Muscle of back (tissue), 11 donors: ENCODE results near the gene PCDHGB5. TPM values are rescaled to one million over a fixed set of nuclear protein-coding genes. Genes with fewer than 3 reads are reported as not detected.
"Not testable (repeated sequence)": the region's sequence is repeated elsewhere in the genome, so short reads cannot be mapped to it uniquely, and the experiment has no call there.

Source experiments
- DNase-seq, 3 donors: peaks; one replicate each; pipeline versions ENCODE4 v3.0.0 to v3.0.0-alpha.2; 2013
- polyA plus RNA-seq, 10 donors: library from polyadenylated mRNA; unstranded; fragments of 120-200 nt; gene quantifications; one replicate each; pipeline ENCODE4 v1.2.1, GENCODE V29; 2013; ENCODE audit not compliant: insufficient read length in 10 of 10

The PCDHGB5 gene
- polyA plus RNA-seq, 10 donors: 2.5 to 7.0 (median 4.1) TPM

DNA sequence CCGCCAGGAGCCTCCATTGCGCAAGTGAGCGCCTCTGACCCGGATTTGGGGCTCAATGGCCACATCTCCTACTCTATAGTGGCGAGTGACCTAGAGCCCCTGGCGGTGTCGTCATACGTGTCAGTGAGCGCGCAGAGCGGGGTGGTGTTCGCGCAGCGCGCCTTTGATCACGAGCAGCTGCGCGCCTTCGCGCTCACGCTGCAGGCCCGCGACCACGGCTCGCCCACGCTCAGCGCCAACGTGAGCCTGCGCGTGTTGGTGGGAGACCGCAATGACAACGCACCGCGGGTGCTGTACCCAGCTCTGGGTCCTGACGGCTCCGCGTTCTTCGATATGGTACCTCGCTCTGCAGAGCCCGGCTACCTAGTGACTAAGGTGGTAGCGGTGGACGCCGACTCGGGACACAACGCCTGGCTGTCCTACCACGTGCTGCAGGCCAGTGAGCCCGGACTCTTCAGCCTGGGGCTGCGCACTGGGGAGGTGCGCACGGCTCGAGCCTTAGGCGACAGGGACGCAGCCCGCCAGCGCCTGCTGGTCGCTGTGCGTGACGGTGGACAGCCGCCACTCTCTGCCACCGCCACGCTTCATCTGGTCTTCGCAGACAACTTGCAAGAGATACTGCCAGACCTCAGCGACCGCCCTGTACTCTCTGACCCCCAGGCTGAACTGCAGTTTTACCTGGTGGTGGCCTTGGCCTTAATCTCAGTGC is 12.0 kb downstream of the PCDHGB5 start:
- no peak for DNase-seq

DNA sequence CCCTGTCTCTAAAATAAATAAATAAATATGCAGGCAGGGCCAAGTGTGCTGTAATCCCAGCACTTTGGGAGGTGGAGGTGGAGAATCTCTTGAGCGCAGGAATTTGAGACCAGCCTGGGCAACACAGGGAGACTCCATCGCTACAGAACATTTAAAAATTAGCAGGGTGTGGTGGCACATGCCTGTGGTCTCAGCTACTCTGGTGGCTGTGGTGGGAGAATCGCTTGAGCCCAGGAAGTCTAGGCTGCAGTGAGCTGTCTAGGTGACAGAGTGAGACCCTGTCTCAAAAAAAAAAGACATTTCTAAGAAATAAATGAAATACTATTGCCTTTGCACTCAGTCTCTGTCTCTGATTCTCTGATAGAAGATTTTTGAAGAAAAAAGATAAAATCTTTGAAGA is 13.8 kb downstream of the PCDHGB5 start:
- DNase-seq: no peak

DNA sequence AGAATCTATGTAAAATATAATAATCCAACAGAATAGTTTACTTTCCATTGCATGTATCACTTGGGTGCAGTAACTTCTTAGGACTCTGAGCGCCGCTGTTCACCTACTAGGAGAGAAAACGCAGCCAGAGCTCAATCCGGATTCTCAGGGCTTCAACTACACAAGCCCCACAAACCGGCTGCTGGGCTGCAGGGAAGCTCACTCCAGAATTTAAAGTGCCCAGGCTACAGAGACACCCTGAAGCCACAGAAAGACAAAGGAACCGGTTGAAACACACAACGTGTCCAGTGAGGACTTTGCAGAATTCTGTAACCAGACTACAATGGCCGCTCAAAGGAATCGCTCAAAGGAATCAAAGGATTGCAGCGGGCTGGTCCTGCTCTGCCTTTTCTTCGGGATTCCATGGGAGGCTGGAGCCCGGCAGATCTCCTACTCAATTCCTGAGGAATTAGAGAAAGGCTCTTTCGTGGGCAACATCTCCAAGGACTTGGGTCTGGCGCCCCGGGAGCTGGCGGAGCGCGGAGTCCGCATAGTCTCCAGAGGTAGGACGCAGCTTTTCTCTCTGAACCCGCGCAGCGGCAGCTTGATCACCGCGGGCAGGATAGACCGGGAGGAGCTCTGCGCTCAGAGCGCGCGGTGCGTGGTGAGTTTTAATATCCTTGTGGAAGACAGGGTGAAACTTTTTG is 15.2 kb downstream of the PCDHGB5 start, which contains the start of gene PCDHGA10:
PCDHGA10 (plus strand) TSS at position 134 of the 686 bp plus-strand sequence; CDS start at position 323, 189 bp downstream.
- peak in 2 of 3 donors; percentile 34 to 47 for DNase-seq

DNA sequence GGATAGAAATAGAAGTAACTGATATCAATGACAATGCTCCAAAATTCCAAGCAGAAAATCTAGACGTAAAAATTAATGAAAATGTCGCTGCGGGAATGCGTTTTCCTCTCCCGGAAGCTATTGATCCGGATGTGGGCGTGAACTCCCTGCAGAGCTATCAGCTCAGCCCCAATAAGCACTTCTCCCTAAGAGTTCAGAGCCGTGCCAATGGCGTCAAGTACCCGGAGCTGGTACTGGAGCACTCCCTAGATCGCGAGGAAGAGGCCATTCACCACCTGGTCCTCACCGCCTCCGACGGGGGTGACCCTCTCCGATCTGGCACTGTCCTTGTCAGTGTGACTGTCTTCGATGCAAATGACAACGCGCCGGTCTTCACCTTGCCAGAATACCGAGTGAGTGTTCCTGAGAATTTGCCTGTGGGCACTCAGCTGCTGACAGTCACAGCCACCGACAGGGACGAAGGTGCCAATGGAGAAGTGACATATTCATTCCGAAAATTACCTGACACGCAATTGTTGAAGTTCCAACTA is 15.9 kb downstream of the PCDHGB5 start:
- DNase-seq: no peak

DNA sequence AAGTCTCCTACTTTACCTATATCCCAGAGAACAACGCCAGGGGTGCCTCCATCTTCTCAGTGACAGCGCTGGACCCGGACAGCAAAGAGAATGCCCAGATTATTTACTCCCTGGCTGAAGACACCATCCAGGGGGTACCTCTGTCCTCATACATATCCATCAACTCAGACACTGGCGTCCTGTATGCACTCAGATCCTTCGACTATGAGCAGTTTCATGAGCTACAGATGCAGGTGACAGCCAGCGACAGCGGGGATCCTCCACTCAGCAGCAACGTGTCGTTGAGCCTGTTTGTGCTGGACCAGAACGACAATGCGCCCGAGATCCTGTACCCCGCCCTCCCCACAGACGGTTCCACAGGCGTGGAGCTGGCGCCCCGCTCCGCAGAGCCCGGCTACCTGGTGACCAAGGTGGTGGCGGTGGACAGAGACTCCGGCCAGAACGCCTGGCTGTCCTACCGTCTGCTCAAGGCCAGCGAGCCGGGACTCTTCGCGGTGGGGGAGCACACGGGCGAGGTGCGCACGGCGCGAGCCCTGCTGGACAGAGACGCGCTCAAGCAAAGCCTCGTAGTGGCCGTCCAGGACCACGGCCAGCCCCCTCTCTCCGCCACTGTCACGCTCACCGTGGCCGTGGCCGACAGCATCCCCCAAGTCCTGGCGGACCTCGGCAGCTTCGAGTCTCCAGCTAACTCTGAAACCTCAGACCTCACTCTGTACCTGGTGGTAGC is 17.0 kb downstream of the PCDHGB5 start:
- DNase-seq: not testable (repeated sequence)

DNA sequence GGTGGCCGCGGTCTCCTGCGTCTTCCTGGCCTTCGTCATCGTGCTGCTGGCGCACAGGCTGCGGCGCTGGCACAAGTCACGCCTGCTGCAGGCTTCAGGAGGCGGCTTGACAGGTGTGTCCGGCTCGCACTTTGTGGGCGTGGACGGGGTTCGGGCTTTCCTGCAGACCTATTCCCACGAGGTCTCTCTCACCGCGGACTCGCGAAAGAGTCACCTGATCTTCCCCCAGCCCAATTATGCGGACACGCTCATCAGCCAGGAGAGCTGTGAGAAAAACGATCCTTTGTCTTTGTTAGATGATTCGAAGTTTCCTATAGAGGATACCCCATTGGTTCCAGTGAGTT is 17.5 kb downstream of the PCDHGB5 start:
- DNase-seq: not testable (repeated sequence)

DNA sequence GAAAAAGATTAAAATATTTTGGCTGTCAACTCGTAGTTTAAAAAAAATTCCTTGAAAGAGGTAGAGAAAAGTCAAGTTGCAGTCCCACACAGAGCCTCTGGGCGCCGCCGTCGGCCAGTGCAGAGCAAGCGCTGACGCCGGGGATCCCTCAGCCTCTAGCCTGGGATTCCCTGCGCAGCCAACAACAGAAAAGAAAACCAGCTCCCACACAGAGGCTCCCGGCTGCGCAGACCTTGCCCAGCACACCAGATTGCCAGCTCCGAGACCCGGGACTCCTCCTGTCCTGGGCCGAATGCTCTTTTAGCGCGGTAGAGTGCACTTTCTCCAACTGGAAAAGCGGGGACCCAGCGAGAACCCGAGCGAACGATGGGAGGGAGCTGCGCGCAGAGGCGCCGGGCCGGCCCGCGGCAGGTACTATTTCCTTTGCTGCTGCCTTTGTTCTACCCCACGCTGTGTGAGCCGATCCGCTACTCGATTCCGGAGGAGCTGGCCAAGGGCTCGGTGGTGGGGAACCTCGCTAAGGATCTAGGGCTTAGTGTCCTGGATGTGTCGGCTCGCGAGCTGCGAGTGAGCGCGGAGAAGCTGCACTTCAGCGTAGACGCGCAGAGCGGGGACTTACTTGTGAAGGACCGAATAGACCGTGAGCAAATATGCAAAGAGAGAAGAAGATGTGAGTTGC is 19.9 kb downstream of the PCDHGB5 start, which contains the start of gene PCDHGB7:
PCDHGB7 (plus strand) TSS at position 184 of the 679 bp plus-strand sequence; CDS start at position 367, 183 bp downstream.
- DNase-seq: peak; percentile 46 to 72 (median 69)

DNA sequence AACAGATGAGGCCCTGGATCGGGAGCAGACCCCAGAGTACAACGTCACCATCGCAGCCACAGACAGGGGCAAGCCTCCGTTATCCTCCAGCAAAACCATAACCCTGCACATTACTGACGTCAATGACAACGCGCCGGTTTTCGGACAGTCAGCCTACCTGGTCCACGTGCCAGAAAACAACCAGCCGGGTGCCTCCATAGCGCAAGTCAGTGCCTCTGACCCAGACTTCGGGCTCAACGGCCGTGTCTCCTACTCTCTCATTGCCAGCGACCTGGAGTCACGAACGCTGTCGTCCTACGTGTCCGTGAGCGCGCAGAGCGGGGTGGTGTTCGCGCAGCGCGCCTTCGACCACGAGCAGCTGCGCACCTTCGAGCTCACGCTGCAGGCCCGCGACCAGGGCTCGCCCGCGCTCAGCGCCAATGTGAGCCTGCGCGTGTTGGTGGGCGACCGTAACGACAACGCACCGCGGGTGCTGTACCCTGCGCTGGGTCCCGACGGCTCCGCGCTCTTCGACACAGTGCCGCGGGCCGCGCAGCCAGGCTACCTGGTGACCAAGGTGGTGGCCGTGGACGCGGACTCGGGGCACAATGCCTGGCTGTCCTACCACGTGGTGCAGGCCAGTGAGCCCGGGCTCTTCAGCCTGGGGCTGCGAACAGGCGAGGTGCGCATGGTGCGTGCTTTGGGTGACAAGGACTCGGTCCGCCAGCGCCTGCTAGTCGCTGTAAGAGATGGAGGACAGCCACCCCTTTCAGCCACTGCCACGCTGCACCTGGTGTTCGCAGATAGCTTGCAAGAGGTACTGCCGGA is 21.5 kb downstream of the PCDHGB5 start:
- DNase-seq: no peak

DNA sequence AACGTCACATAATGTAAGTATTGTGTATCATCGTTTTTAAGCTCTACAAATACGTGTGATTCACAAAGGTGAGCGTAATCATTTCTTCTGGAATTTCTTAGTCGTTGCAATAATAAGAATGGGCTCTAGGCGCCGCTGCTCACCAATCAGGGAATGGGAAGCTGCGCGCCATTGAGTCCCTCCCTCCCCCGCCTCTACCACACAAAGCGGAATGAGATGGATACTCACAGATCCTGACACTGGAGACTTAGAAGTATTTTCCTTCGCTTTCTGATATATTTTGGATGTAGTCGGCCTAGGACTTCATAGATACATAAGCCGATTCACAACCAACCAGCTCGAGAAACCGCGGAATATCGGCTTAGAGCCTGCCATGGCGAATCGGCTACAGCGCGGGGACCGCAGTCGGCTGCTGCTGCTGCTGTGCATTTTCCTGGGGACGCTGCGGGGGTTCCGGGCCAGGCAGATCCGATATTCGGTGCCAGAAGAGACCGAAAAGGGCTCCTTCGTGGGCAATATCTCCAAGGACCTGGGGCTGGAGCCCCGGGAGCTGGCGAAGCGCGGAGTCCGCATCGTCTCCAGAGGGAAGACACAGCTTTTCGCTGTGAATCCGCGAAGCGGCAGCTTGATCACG is 23.2 kb downstream of the PCDHGB5 start, which contains the start of gene PCDHGA11:
PCDHGA11 (plus strand) TSS at position 197 of the 634 bp plus-strand sequence; CDS start at position 374, 177 bp downstream.
- peak in 2 of 3 donors; percentile 44 for DNase-seq

DNA sequence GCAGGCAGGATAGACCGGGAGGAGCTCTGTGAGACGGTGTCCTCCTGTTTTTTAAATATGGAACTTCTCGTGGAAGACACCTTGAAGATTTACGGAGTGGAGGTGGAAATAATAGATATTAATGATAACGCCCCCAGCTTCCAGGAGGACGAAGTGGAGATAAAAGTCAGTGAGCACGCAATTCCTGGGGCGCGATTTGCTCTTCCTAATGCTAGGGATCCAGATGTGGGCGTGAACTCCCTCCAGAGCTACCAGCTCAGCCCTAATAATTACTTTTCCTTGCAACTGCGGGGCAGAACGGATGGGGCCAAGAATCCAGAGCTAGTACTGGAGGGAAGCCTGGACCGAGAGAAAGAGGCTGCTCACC is 23.7 kb downstream of the PCDHGB5 start:
- DNase-seq: no peak

DNA sequence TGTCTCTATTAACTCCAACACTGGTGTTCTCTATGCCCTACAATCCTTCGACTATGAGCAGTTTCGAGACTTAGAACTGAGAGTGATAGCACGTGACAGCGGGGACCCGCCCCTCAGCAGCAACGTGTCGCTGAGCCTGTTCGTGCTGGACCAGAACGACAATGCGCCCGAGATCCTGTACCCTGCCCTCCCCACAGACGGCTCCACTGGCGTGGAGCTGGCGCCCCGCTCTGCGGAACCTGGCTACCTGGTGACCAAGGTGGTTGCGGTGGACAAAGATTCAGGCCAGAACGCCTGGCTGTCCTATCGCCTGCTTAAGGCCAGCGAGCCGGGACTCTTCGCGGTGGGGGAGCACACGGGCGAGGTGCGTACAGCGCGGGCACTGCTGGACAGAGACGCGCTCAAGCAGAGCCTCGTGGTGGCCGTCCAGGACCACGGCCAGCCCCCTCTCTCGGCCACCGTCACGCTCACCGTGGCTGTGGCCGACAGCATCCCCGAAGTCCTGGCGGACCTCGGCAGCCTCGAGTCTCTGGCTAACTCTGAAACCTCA is 25.1 kb downstream of the PCDHGB5 start:
- no peak for DNase-seq

DNA sequence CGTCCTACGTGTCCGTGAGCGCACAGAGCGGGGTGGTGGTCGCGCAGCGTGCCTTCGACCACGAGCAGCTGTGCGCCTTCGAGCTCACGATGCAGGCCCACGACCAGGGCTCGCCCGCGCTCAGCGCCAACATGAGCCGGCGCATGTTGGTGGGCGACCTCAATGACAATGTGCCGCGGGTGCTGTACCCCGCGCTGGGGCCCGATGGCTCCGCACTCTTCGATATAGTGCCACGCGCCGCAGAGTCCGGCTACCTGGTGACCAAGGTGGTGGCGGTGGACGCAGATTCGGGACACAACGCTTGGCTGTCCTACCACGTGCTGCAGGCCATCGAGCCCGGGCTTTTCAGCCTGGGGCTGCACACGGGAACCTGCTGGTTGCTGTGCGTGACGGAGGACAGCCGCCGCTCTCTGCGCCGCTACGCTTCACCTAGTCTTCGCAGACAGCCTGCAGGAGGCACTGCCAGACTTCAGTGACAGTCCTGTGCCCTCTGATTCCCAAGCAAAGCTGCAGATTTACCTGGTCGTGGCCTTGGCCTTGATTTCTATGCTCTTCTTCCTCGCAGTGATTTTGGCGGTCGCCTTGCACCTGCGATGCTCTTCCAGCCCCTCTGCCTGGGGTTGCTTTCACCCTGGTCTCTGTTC is 30.2 kb downstream of the PCDHGB5 start:
- no peak for DNase-seq

DNA sequence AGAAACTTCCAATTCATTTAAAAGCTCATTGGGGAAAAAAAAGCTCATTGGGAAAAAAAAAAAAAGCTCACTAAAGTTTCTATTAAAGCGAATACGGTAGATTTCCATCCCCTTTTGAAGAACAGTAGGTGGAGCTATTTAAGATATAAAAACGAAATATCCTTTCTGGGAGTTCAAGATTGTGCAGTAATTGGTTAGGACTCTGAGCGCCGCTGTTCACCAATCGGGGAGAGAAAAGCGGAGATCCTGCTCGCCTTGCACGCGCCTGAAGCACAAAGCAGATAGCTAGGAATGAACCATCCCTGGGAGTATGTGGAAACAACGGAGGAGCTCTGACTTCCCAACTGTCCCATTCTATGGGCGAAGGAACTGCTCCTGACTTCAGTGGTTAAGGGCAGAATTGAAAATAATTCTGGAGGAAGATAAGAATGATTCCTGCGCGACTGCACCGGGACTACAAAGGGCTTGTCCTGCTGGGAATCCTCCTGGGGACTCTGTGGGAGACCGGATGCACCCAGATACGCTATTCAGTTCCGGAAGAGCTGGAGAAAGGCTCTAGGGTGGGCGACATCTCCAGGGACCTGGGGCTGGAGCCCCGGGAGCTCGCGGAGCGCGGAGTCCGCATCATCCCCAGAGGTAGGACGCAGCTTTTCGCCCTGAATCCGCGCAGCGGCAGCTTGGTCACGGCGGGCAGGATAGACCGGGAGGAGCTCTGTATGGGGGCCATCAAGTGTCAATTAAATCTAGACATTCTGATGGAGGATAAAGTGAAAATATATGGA is 32.8 kb downstream of the PCDHGB5 start, which contains the start of gene PCDHGA12:
PCDHGA12 (plus strand) TSS at position 176 of the 782 bp plus-strand sequence; CDS start at position 429, 253 bp downstream.
- DNase-seq: peak; percentile 12 to 84 (median 48)

DNA sequence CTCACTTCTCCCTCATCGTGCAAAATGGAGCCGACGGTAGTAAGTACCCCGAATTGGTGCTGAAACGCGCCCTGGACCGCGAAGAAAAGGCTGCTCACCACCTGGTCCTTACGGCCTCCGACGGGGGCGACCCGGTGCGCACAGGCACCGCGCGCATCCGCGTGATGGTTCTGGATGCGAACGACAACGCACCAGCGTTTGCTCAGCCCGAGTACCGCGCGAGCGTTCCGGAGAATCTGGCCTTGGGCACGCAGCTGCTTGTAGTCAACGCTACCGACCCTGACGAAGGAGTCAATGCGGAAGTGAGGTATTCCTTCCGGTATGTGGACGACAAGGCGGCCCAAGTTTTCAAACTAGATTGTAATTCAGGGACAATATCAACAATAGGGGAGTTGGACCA is 33.5 kb downstream of the PCDHGB5 start:
- DNase-seq: no peak

DNA sequence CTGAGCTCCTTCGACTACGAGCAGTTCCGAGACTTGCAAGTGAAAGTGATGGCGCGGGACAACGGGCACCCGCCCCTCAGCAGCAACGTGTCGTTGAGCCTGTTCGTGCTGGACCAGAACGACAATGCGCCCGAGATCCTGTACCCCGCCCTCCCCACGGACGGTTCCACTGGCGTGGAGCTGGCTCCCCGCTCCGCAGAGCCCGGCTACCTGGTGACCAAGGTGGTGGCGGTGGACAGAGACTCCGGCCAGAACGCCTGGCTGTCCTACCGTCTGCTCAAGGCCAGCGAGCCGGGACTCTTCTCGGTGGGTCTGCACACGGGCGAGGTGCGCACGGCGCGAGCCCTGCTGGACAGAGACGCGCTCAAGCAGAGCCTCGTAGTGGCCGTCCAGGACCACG is 34.6 kb downstream of the PCDHGB5 start:
- not testable (repeated sequence) for DNase-seq

DNA sequence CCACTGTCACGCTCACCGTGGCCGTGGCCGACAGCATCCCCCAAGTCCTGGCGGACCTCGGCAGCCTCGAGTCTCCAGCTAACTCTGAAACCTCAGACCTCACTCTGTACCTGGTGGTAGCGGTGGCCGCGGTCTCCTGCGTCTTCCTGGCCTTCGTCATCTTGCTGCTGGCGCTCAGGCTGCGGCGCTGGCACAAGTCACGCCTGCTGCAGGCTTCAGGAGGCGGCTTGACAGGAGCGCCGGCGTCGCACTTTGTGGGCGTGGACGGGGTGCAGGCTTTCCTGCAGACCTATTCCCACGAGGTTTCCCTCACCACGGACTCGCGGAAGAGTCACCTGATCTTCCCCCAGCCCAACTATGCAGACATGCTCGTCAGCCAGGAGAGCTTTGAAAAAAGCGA is 35.0 kb downstream of the PCDHGB5 start:
- not testable (repeated sequence) for DNase-seq

DNA sequence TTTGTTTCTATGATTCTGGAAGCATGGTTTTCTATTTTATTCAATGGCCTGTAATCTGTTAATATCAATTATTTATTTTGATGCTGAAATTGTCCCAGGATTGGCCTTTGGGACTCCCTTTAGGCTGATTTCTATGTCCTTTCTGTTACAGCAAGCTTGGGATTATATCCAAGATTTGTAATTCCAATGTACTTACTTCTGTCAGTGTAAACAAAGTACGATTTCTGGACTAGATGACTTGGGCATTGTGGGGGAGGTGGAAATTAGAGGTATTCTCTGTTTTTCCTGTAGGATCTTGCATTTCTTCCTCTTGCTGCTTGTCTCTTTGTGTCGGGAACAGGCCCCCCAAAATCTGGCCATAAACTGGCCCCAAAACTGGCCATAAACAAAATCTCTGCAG is 36.3 kb downstream of the PCDHGB5 start:
- DNase-seq: no peak

DNA sequence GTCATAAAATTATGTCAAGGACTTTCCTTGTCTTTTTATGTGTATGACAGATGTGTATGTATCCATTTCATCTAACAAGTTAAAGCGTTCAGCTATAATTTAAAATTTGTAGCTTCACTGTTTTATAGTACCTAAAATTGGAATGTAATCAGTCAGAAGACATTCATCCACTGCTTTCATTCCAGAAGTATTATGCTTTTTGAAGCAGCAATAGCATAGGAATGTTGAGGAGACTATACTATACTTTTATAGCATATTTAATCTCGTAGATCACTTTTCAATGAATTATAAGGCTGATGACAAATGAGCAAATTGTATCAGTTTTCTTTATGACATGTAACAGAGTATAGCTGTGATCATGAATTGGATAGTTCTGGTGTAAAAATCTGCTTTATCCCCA is 39.5 kb downstream of the PCDHGB5 start:
- no peak for DNase-seq
